Left lung (tissue), 10 donors: ENCODE data around the gene LAG3. TPM values are rescaled to one million over a fixed set of nuclear protein-coding genes. Genes with fewer than 3 reads are reported as not detected.

Source experiments
- ATAC-seq: fragments of 200-7000 bp; cut with Tn5 transposase; one replicate; pipeline ENCODE4 v1.9.1; 2020; ENCODE audit warnings: moderate library complexity
- DNase-seq, 4 donors: peaks; one replicate each; pipeline ENCODE4 v3.0.0-alpha.2; 2013 to 2020
- H3K27ac ChIP-seq, 2 donors: fragments of 200-600 bp; sonication (generic) in 1 of 2; one replicate each; pipeline versions ENCODE4 v1.5.0 to v1.8.0; 2020 to 2021
- H3K27me3 ChIP-seq, 2 donors: fragments of 200-600 bp; sonication (generic) in 1 of 2; one replicate each; pipeline versions ENCODE4 v1.5.0 to v1.8.0; 2020 to 2021
- H3K36me3 ChIP-seq, 2 donors: fragments of 200-600 bp; sonication (generic) in 1 of 2; one replicate each; pipeline versions ENCODE4 v1.5.0 to v1.8.0; 2020 to 2021
- H3K4me1 ChIP-seq, 2 donors: fragments of 200-600 bp; one replicate each; pipeline ENCODE4 v1.8.0; 2021
- H3K4me3 ChIP-seq, 2 donors: fragments of 200-600 bp; sonication (generic) in 1 of 2; one replicate each; pipeline versions ENCODE4 v1.5.0 to v1.8.0; 2020 to 2021; ENCODE audit warnings: mild to moderate bottlenecking in 1 of 2
- H3K9me3 ChIP-seq, 2 donors: fragments of 200-600 bp; sonication (generic) in 1 of 2; one replicate each; pipeline versions ENCODE4 v1.5.0 to v1.8.0; 2020 to 2021
- CTCF ChIP-seq, 2 donors: fragments of 200-600 bp; sonication (generic) in 1 of 2; IDR thresholded peaks; one replicate each; pipeline versions ENCODE4 v1.5.0 to v1.8.0; 2021; ENCODE audit warnings: antibody characterized with exemption in 2 of 2
- intact Hi-C, 2 donors: fragments of 100-400 bp; cut with DNase I; formaldehyde crosslinking; loops; one replicate each; pipeline versions ENCODE4 v1.11.2 to v1.14.2; 2022
- polyA plus RNA-seq, 6 donors: library from polyadenylated mRNA; unstranded; fragments of 120-200 nt; gene quantifications; one replicate each; pipeline ENCODE4 v1.2.1, GENCODE V29; 2013; ENCODE audit not compliant: insufficient read length in 6 of 6
- total RNA-seq, 2 donors: library from RNA; stranded (reverse); fragmentation: NEBNext Ultra II Directional; extraction: Animal tissue kit (Norgen Biotek cat#: 25700); gene quantifications; one replicate each; pipeline ENCODE4 v1.2.1, GENCODE V29; 2021
- donor health status: DM: no; HTN: yes; CAD: no.
- donor health status: DM: no; HTN: no; CAD: no.

Gene LAG3
- total and polyA plus RNA-seq, 8 donors, result 0.79 to 3.0 (median 1.7) TPM

- ATAC-seq, result no peak
- H3K4me1 ChIP-seq, result peaks cover 0 to 16% of the 10 kb centered on the region in 2 donors
- TF ChIP-seq CTCF (IDR thresholded peaks at IDR 0.05), result no peak
- no peak for DNase-seq
- no peak overlapping the region for H3K27ac ChIP-seq
- no peaks in the 10 kb centered on the region for H3K9me3 ChIP-seq
- H3K4me3 ChIP-seq, result no peak overlapping the region
- peaks cover 0 to 5% of the 10 kb centered on the region in 2 donors for H3K36me3 ChIP-seq
- H3K27me3 ChIP-seq, result peaks cover 0 to 8% of the 10 kb centered on the region in 2 donors
- intact Hi-C loops, result no loop called here
Measured at GRCh38 chr12:6817098-6817497, 44.8 kb downstream of the LAG3 start.

GRCh38 chr12:6817662-6818157, 45.4 kb downstream of the LAG3 start:
- Histone ChIP-seq H3K4me1 (peaks cover 0 to 20% of the 10 kb centered on the region in 2 donors), H3K27me3 (peaks cover 0 to 14% of the 10 kb centered on the region in 2 donors), H3K9me3 (no peaks in the 10 kb centered on the region), H3K27ac (no peak overlapping the region), H3K4me3 (no peak overlapping the region), H3K36me3 (peaks cover 0 to 5% of the 10 kb centered on the region in 2 donors)
- ATAC-seq, result no peak
- TF ChIP-seq CTCF (IDR thresholded peaks at IDR 0.05), result no peak
- no peak for DNase-seq
- intact Hi-C loops, result no loop called here

- H3K4me3 ChIP-seq, result no peak overlapping the region
- no peak for ATAC-seq
- H3K9me3 ChIP-seq, result no peaks in the 10 kb centered on the region
- no peak for TF ChIP-seq CTCF (IDR thresholded peaks at IDR 0.05)
- peaks cover 0 to 5% of the 10 kb centered on the region in 2 donors for H3K36me3 ChIP-seq
- H3K4me1 ChIP-seq, result peaks cover 0 to 20% of the 10 kb centered on the region in 2 donors
- DNase-seq, result no peak
- H3K27me3 ChIP-seq, result peaks cover 0 to 18% of the 10 kb centered on the region in 2 donors
- intact Hi-C loops, result no loop called here
- H3K27ac ChIP-seq, result no peak overlapping the region
Measured at GRCh38 chr12:6818222-6818621, 45.9 kb downstream of the LAG3 start.

- Histone ChIP-seq H3K9me3 (no peaks in the 10 kb centered on the region), H3K27ac (no peak overlapping the region), H3K4me1 (peaks cover 0 to 20% of the 10 kb centered on the region in 2 donors), H3K4me3 (no peak overlapping the region), H3K36me3 (peaks cover 0 to 5% of the 10 kb centered on the region in 2 donors), H3K27me3 (peaks cover 0 to 22% of the 10 kb centered on the region in 2 donors)
- no peak for TF ChIP-seq CTCF (IDR thresholded peaks at IDR 0.05)
- no peak for DNase-seq
- no peak for ATAC-seq
- intact Hi-C loops, result no loop called here
Measured at GRCh38 chr12:6818645-6819044, 46.3 kb downstream of the LAG3 start.

GRCh38 chr12:6819106-6820030, 47.0 kb downstream of the LAG3 start:
- ATAC-seq (no peak), DNase-seq (no peak)
- H3K4me1 ChIP-seq, result peaks cover 0 to 20% of the 10 kb centered on the region in 2 donors
- intact Hi-C loops, result no loop called here
- peaks cover 0 to 5% of the 10 kb centered on the region in 2 donors for H3K36me3 ChIP-seq
- H3K4me3 ChIP-seq, result no peak overlapping the region
- H3K27ac ChIP-seq, result no peak overlapping the region
- TF ChIP-seq CTCF (IDR thresholded peaks at IDR 0.05), result no peak
- peaks cover 0 to 30% of the 10 kb centered on the region in 2 donors for H3K27me3 ChIP-seq
- H3K9me3 ChIP-seq, result no peaks in the 10 kb centered on the region
